ENCODE results near the gene PLS3. TPM values are rescaled to one million over a fixed set of nuclear protein-coding genes. Genes with fewer than 3 reads are reported as not detected.

Gene PLS3
- total RNA-seq, 1 donor from 2014 or later, result 382 TPM

- intact Hi-C loops (cut with DNase I), result no loop called here
- Histone ChIP-seq H3K4me3 (no peak overlapping the region), H3K27ac (no peak overlapping the region), H3K4me1 (no peaks in the 10 kb centered on the region), H3K27me3 (no peaks in the 10 kb centered on the region), H3K36me3 (no peaks in the 10 kb centered on the region), H3K9me3 (no peaks in the 10 kb centered on the region)
- DNase-seq (ENCODE audit: extremely low spot score in 2 of 2), result no peak
- TF ChIP-seq, protein P1, sequence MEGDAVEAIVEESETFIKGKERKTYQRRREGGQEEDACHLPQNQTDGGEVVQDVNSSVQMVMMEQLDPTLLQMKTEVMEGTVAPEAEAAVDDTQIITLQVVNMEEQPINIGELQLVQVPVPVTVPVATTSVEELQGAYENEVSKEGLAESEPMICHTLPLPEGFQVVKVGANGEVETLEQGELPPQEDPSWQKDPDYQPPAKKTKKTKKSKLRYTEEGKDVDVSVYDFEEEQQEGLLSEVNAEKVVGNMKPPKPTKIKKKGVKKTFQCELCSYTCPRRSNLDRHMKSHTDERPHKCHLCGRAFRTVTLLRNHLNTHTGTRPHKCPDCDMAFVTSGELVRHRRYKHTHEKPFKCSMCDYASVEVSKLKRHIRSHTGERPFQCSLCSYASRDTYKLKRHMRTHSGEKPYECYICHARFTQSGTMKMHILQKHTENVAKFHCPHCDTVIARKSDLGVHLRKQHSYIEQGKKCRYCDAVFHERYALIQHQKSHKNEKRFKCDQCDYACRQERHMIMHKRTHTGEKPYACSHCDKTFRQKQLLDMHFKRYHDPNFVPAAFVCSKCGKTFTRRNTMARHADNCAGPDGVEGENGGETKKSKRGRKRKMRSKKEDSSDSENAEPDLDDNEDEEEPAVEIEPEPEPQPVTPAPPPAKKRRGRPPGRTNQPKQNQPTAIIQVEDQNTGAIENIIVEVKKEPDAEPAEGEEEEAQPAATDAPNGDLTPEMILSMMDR (IDR thresholded peaks at IDR 0.05), result no peak
- TF ChIP-seq POLR2A (IDR thresholded peaks at IDR 0.05) (no peak), POLR2AphosphoS5 (IDR thresholded peaks at IDR 0.05; ENCODE audit: insufficient read depth in 1 of 2, low read depth in 1 of 2) (no peak)
Observed at GRCh38 chrX:115531818-115532403, 29.1 kb upstream of the PLS3 start.

- intact Hi-C loops (cut with DNase I), result no loop called here
- Histone ChIP-seq H3K36me3 (no peaks in the 10 kb centered on the region), H3K4me1 (no peaks in the 10 kb centered on the region), H3K9me3 (no peaks in the 10 kb centered on the region), H3K27me3 (no peaks in the 10 kb centered on the region), H3K27ac (no peak overlapping the region), H3K4me3 (no peak overlapping the region)
- TF ChIP-seq, protein P1 (IDR thresholded peaks at IDR 0.05), result no peak
- TF ChIP-seq POLR2A (IDR thresholded peaks at IDR 0.05) (no peak), POLR2AphosphoS5 (IDR thresholded peaks at IDR 0.05; ENCODE audit: insufficient read depth in 1 of 2, low read depth in 1 of 2) (no peak)
- no peak for DNase-seq (ENCODE audit: extremely low spot score in 2 of 2)
Observed at GRCh38 chrX:115533485-115533884, 27.5 kb upstream of the PLS3 start.

GRCh38 chrX:115534383-115534782 is 26.6 kb upstream of the PLS3 start:
- Histone ChIP-seq H3K36me3 (no peaks in the 10 kb centered on the region), H3K4me3 (no peak overlapping the region), H3K9me3 (no peaks in the 10 kb centered on the region), H3K4me1 (no peaks in the 10 kb centered on the region), H3K27me3 (no peaks in the 10 kb centered on the region), H3K27ac (no peak overlapping the region)
- no peak for TF ChIP-seq POLR2AphosphoS5 (IDR thresholded peaks at IDR 0.05; ENCODE audit: insufficient read depth in 1 of 2, low read depth in 1 of 2)
- TF ChIP-seq POLR2A (IDR thresholded peaks at IDR 0.05), result no peak
- TF ChIP-seq, protein P1 (IDR thresholded peaks at IDR 0.05), result no peak
- intact Hi-C loops (cut with DNase I), result no loop called here
- DNase-seq (ENCODE audit: extremely low spot score in 2 of 2), result no peak

- DNase-seq (ENCODE audit: extremely low spot score in 2 of 2), result no peak
- intact Hi-C loops (cut with DNase I), result no loop called here
- H3K27me3 ChIP-seq, result no peaks in the 10 kb centered on the region
Observed at GRCh38 chrX:115535421-115535820, 25.6 kb upstream of the PLS3 start.

GRCh38 chrX:115535844-115536243 is 25.1 kb upstream of the PLS3 start:
- H3K4me1 ChIP-seq, result no peaks in the 10 kb centered on the region
- H3K27ac ChIP-seq, result no peak overlapping the region
- TF ChIP-seq POLR2AphosphoS5 (IDR thresholded peaks at IDR 0.05; ENCODE audit: insufficient read depth in 1 of 2, low read depth in 1 of 2) (no peak), POLR2A (IDR thresholded peaks at IDR 0.05) (no peak)
- TF ChIP-seq, protein P1 (IDR thresholded peaks at IDR 0.05), result no peak
- no peak for DNase-seq (ENCODE audit: extremely low spot score in 2 of 2)
- H3K36me3 ChIP-seq, result no peaks in the 10 kb centered on the region
- no peaks in the 10 kb centered on the region for H3K27me3 ChIP-seq
- no peaks in the 10 kb centered on the region for H3K9me3 ChIP-seq
- intact Hi-C loops (cut with DNase I), result no loop called here
- H3K4me3 ChIP-seq, result no peak overlapping the region

More at GRCh38 chrX:115535421-115535820, 25.6 kb upstream of the PLS3 start:
- Histone ChIP-seq H3K27ac (no peak overlapping the region), H3K9me3 (no peaks in the 10 kb centered on the region), H3K4me3 (no peak overlapping the region), H3K4me1 (no peaks in the 10 kb centered on the region), H3K36me3 (no peaks in the 10 kb centered on the region)
- TF ChIP-seq, protein P1 (IDR thresholded peaks at IDR 0.05), result no peak
- TF ChIP-seq POLR2AphosphoS5 (IDR thresholded peaks at IDR 0.05; ENCODE audit: insufficient read depth in 1 of 2, low read depth in 1 of 2), result no peak
- no peak for TF ChIP-seq POLR2A (IDR thresholded peaks at IDR 0.05)
